ENCODE measurements around the gene WIPF2. TPM values are rescaled to one million over a fixed set of nuclear protein-coding genes. Genes with fewer than 3 reads are reported as not detected.

WIPF2 gene
- total RNA-seq, 1 donor = 11.2 TPM

GRCh38 chr17:40306395-40306794, 87.3 kb downstream of the WIPF2 start:
- TF ChIP-seq CTCF (IDR thresholded peaks at IDR 0.05; ENCODE audit: insufficient read depth, low read depth, low read length) = no peak
- DNase-seq (ENCODE audit: low read depth) = no peak
- H3K4me3 ChIP-seq (ENCODE audit: low read depth, low read length) = no peak overlapping the region

GRCh38 chr17:40307001-40307730, 88.1 kb downstream of the WIPF2 start:
- TF ChIP-seq CTCF (IDR thresholded peaks at IDR 0.05; ENCODE audit: insufficient read depth, low read depth, low read length) = no peak
- peak; percentile 93 for DNase-seq (ENCODE audit: low read depth)
- H3K4me3 ChIP-seq (ENCODE audit: low read depth, low read length) = peak overlapping the region; percentile 7

GRCh38 chr17:40307740-40308239, 88.7 kb downstream of the WIPF2 start:
- no peak for TF ChIP-seq CTCF (IDR thresholded peaks at IDR 0.05; ENCODE audit: insufficient read depth, low read depth, low read length)
- peak; percentile 91 for DNase-seq (ENCODE audit: low read depth)
- H3K4me3 ChIP-seq (ENCODE audit: low read depth, low read length) = no peak overlapping the region

- H3K4me3 ChIP-seq (ENCODE audit: low read depth, low read length) = peak within 1 kb of the TSS; percentile 78
- TF ChIP-seq CTCF (IDR thresholded peaks at IDR 0.05; ENCODE audit: insufficient read depth, low read depth, low read length) = no peak
- DNase-seq (ENCODE audit: low read depth) = peak; percentile 62
These were observed 90.2 kb downstream of the WIPF2 start, which contains the start of gene RARA for GRCh38 chr17:40309031-40309948. Gene RARA, plus strand, starts transcription at chr17:40309180. Its CDS starts 22,039 bp downstream, at chr17:40331219.

GRCh38 chr17:40309949-40310510, 90.9 kb downstream of the WIPF2 start:
- peak overlapping the region; percentile 78 for H3K4me3 ChIP-seq (ENCODE audit: low read depth, low read length)
- no peak for TF ChIP-seq CTCF (IDR thresholded peaks at IDR 0.05; ENCODE audit: insufficient read depth, low read depth, low read length)
- DNase-seq (ENCODE audit: low read depth) = no peak

- TF ChIP-seq CTCF (IDR thresholded peaks at IDR 0.05; ENCODE audit: insufficient read depth, low read depth, low read length) = no peak
- no peak overlapping the region for H3K4me3 ChIP-seq (ENCODE audit: low read depth, low read length)
- no peak for DNase-seq (ENCODE audit: low read depth)
These were observed 91.8 kb downstream of the WIPF2 start for GRCh38 chr17:40310882-40311391.
